Activated gamma-delta T cell treated with Interleukin-2 at 50 U/mL for 16 hours (primary cell): Measurements from ENCODE around the gene HTRA2.
"Not testable (repeated sequence)": the region's sequence is repeated elsewhere in the genome, so short reads cannot be mapped to it uniquely, and the experiment has no call there.

Experiments
- DNase-seq: peaks from one replicate; pipeline ENCODE4 v3.0.0-alpha.2; 2020

Gene HTRA2

DNA sequence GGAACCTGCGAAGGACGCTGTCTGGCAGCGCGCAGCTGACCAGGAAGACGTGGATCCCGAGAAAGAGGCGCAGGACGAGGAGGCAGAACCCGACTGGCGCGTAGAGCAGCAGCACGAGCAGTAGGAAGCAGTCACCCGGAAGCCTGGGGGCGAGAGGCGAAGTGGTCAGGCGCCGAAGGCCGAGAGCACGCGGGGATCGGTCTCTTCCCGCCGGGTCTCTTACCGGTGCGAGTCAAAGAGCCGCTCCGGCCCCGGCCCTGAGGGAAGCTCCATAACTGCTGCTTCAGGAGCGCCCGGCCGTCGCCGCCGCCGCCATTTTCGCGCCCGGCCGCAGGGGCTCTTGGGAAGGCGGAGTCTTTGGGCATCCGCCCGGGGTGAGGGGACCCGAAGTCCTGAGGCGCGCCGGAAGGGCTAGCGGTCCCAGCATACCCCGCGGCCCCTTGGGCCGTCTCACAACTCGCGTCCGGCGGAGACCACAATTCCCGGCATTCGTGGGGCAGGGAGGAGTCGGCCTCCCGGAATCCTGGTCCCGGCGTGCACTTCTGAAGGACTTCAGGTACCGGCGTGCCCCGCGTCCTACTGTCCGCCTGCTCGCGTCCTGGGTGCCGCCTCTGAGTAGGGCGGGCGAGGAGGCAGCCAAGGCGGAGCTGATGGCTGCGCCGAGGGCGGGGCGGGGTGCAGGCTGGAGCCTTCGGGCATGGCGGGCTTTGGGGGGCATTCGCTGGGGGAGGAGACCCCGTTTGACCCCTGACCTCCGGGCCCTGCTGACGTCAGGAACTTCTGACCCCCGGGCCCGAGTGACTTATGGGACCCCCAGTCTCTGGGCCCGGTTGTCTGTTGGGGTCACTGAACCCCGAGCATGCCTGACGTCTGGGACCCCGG, at the start of gene HTRA2, which contains the start of gene AUP1:
HTRA2 (plus strand) TSS at position 577 of the 882 bp plus-strand sequence; CDS start at position 651, 74 bp downstream.
AUP1 (minus strand) TSS at position 350 of the 882 bp plus-strand sequence; CDS start at position 273, 77 bp downstream.
- DNase-seq, result peak; percentile 81

DNA sequence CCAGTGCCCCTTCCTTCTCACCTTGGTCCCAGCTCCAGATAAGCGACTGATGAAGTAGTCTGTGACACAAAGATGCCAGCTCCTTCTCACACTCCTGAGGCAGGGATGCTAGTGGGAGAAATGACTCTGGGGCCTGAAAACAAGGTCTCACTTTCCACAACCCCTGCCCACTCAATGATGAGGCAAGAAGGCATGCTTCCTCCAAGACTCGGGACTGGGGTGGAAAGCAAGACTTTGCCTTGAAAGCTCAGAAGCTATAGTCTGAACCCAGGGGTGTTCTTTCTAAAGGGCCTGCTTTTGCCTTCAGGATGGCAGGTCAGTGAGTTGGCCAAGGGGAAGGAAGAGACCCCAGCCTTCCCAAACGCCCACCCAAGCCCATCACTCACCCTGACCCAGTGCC, 48.3 kb upstream of the HTRA2 start:
- DNase-seq, result no peak

DNA sequence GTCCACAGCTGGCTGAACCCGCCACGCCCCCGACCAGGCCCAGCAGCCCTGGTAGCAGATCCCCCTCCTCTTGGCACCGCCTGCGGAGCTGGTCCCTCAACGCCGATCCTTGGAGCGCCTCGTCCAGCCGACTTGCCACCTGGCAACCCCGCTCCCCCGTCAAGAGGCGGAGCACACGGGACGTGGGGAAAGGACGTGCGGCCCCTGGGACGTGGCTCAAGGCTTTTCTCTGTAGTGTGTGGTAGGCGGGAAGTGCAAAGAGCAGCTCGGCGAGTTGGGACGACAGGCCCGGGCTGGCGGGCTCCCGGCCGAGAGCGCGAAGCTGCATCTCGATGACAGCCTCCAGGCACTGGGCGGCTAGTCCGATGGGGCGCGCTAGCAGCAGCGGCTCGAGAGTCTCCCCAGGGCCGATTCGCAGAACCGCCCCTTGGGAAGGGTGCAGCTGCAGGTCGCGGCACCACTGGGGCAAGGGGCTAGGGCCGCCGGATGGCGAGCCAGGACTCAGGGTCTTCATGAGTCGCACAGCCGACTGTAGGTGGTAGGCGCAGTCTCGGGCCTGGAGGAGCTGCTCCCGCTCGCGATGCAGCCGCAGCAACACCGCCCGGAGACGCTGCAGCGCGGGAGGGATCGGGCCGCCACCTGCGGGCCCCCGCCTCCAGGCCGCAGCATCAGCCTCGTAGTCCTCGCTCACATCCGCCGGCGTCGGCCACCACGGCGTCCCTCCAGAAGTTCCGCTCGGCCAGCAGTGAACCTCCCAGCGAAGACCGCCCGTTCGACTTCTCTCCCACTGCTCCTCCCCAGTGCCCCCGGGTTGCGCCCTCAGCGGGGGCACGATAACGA, 47.6 kb upstream of the HTRA2 start:
- DNase-seq, result peak; percentile 48

DNA sequence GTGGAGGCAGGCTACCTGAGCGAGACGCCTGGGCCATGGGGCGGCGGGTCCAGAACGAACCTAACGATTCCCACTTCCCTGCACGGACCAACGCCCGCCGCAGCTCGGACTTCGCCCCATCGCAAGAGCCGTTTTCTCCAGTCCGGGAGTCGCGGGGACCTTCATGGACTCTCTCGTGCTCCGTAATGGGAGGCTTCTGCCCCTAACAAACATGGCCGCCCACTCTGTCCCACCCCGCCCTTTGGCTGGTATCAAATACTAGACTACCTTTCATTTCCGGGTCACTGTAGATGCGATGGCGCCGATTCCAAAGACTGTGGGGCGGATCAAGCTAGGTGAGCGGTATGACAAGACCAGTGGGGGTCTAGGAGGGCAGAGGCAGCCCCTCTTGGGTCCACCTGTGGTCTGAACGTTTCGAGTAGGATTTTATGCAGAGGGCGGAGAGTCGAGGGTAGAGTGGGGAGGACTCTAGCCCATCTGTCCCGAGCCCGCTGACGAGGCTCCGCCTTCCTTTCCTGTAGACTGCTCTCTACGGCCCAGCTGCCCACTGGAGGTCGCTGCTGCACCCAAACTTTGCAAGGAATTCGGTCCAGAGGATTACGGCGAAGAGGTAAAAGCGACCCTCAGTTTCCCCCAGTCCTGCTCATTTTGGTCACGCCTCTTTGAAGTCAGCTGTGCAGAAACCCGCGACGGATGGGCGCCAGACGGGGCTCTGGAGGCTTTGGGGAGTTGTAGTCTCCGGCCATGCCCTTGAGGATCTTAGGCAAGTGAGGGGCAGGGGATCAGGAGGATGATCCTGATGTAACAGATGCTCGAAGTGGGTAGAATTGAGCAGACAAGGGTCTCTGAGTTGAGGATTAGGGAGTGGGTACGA, 46.7 kb upstream of the HTRA2 start, which contains the start of the genes CCDC142 and TTC31:
CCDC142 (minus strand) TSS at position 198 of the 874 bp plus-strand sequence; CDS start at position 37, 161 bp downstream.
TTC31 (plus strand) TSS at position 281 of the 874 bp plus-strand sequence; CDS start at position 296, 15 bp downstream.
- peak; percentile 93 for DNase-seq

DNA sequence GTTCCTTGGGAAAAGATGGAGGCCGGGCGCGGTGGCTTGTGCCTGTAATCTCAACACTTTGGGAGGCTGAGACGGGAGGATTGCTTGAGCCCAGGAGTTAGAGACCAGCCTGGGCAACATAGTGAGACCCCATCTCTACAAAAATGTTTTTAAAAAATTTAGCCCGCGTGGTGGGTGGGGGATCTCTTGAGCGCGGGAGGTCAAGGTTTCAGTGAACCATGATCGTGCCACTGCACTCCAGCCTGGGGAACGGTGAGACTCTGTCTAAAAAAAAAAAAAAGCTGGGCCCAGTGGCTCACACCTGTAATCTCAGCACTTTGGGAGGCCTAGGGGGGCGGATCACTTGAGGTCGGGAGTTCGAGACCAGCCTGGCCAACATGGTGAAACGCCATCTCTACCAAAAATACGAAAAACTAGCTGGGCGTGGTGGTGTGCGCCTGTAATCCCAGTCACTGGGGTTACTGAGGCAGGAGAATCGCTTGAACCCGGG, 46.0 kb upstream of the HTRA2 start:
- DNase-seq, result not testable (repeated sequence)

DNA sequence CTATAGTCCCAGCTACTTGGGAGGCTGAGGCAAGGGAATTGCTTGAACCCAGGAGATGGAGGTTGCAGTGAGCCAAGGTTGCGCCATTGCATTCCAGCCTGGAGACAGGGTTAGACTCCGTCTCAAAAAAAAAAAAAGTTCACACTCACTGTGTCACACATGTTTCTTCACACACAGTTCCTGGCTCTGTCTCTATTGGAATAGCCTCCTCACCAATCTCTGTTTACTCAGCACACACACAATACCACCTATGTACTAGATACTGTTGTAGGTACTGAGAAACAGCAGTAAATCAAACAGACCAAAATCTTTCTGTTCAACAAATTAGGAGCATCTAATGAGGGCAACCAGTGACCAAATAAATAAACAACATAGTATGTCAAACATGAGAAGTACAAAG, 43.6 kb upstream of the HTRA2 start:
- DNase-seq, result no peak

DNA sequence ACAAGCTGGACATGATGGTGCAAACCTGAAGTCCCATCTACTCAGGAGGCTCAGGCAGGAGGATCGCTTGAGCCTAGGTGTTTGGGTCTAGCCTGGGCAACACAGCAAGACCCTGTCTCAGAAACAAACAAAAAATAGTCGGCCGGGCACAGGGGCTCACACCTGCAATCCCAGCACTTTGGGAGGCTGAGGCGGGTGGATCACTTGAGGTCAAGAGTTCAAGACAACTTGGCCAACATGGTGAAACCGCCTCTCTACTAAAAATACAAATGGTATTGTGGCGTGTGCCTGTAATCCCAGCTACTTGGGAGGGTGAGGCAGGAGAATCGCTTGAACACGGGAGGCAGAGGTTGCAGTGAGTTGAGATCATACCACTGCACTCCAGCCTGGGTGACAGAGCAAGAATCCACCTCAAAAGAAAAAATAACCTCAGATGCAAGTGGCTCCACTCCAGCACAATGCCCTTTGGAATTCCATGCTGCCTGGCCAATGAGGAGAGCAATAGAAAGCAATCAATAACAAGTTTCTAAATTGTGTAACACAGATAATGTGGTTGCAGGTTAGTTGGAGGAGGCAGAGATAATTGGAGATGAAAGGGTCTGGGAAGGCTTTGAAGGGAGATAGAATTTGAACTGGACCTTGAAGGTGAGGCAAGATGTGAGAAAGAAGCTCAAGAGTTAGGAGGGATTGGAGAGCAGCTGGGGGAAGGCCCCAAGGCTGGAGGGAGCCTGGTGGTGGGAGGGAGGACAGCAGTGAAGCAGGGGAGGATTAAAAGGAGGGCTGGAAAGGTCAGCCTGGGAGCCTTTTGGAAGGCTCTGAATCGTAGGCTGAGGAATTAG, 40.9 kb upstream of the HTRA2 start:
- DNase-seq, result no peak

DNA sequence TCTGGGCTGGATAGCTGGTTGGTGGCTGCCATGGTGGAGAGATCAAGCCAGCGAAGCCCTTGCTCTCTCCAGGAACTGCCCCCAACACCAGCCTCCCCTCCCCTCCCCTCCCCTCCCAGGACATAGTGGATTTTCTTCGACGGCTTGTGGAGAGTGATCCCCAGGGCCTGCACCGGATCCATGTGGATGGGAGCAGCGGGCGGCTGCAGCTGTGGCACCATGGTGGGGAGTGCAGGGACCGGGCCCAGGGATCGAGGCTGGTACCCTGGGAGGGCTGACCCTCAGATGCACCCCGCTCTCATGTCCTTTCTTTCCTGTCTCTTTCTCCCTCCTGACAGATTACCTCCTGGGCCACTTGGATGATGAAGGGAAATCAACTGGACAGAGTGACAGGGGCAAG, 39.8 kb upstream of the HTRA2 start:
- no peak for DNase-seq

DNA sequence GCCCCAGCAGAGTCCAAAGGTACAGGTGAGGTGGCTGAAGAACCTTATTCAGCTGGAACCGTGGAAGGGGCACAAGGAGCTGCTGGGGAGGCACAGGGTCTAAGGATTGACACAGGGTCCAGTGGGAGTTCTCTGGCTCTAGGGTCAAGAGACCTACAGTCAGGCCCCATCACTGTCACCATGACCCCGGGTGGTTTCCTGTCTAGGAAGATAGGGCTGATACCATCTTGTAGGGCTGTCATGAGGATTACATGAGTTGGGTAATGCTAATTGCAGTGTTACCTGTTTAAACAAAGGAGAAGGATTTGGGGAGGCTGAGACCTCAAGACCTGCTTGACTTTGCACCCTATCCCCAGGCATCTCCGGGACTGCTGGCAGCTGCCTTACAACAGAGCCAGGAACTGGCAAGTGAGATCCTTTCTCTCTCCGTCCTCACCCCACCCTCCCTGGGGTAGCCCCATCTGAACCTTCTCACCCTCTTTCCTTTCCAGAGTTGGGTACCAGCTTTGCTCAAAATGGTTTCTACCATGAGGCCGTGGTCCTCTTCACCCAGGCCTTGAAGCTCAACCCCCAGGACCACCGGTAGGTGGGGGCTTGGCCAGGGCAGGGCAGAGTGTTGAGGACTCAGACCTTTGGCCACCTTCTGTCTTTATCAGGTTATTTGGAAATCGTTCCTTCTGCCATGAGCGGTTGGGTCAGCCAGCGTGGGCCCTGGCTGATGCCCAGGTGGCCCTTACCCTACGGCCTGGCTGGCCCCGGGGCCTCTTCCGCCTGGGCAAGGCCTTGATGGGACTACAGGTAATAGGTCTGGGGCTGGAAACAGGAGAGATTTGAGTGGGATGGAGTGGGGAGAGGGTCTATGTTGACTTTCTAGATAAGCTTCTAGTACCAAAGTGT, 37.8 kb upstream of the HTRA2 start:
- DNase-seq, result no peak

DNA sequence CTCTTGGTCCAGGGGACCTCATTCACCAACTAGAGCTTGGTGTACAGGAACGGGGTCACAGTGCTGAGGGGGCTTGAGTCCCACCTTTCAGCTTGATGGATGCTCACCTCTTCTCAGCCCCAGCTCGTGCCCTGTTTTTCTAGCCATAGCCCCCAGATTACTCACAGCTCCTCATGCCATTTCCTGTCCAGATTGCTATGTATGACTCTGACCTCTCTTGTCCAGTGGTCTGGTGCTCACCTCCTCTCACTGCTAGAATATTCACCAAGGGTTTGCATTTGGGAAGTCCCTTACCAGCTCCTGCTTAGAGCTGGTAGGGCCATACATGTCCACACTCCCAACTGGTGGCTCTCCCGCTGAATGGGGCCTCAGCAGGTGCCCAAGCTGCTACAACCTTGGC, 36.2 kb upstream of the HTRA2 start:
- no peak for DNase-seq

DNA sequence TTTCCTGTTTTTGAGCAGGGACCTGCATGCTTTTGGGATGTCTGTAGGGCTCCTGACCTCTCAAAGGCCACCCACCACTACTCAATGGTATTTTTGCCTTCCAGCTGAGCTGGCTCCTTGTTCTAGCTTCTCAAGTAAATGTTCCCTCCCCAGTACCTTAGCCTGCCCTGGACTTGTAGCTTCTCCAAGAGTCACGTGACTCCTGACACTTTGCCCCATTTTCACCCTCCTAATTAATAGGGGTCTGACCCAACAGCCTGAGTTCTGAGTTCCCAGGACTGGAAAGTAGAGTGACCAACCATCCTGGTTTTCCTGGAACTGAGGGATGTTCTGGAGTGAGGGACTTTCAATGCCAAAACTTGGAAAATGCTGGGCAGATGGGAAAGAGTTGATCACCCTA, 34.3 kb upstream of the HTRA2 start:
- no peak for DNase-seq

DNA sequence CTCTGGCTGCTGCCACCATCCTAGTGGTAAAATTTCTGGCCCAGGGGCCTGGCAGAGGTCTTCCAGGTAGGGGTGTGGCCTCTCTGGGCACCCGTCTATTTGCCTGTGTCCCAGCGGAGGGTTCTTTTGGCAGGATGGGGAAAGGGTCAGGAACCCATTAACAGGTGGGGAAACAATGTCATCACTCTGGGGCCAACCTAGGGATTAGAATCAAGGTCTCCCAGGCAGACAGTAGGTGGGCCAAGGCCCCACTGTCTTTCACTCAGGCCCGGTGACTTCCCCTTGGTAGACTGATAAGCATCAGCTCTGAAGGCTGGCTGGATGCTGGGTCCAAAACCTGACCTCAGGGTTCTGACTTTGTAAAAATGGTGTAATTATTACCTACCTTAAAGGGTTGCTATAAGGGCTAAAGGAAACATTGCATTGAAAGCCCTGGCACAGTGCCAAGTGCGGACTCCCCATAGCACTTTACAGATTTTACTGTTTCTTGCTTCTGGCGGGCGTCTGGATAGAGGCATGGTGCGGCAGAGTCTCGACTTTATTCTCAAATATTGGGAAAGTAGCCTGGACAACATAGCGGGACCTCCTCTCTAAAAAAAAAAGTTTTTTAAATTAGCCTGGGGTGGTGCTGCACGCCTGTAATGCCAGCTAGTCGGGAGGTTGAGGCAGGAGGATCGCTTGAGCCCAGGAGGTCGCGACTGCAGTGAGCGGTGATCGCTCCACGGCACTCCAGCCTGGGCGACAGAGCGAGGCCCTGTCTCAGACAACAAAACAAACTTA, 32.5 kb upstream of the HTRA2 start:
- no peak for DNase-seq

DNA sequence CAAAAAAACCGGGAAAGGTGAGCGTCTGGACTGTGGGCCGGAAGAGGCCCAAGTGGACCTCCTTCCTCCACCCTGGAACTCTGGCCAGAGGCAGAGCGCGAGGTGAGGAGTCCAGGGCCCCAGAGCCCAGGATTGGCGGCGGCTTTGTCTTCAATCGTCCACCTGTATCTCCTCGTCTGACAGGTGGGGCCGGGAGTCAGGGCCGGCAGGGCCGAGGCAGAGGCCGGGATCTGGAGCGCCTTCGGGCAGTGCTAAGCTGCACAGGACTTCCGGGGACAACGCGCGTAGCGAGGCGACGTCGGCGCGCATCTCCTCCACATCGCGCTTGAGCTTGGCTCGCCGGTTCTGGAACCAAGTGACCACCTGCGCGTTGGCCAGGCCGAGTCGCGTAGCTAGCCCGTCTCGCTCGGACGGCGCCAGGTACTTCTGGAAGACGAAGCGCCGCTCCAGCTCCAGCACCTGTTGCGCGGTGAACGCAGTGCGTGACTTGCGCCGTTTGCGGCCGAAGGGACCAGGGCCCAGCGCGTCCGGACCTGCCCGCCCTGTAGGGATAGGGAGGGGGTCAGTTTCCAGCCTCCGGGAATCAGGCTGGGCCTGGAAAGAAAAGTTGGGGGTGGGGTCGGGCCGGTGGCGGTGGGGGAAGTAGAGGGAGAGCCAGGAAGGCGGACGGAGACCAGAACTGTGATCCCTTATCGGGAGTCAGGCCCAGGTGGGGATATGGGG, 31.8 kb upstream of the HTRA2 start:
- no peak for DNase-seq

DNA sequence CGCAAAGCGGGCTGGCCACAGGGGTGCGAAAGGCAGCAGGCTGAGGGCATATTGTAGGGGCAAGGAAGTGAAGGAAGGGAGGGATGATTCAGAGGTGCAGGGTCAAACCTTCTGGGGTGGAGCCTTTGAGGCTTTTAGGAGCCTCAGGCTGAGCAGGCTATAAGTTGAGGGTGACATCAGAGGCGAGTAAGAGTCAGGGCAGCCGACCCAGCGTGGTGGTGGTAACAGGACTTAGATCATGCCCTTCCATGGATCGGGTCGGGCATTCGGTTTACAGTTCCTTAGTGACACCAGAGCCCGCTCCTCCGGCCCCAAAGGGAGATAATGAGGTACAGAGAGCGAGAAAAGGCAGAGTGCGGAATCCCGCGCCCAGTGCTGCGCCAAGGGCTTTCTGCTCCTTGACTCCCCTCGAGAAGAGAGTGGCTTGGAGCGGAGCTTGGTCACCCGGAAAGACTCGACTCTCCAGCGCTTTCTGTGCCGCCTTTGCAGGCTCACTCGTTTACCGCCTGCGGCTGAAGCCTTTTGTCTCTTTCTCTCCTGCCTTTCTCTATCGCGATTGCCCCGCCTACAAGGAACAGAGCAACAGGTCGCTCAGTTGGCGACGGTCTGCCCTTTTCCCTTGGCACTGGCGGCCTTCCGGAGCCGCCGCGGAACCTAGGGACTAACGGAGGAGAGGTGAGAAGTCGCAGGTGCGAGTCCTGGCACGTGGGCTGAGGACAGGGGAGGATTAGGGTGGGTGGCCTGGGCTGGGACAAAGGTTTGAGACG, 31.1 kb upstream of the HTRA2 start:
- DNase-seq, result no peak

DNA sequence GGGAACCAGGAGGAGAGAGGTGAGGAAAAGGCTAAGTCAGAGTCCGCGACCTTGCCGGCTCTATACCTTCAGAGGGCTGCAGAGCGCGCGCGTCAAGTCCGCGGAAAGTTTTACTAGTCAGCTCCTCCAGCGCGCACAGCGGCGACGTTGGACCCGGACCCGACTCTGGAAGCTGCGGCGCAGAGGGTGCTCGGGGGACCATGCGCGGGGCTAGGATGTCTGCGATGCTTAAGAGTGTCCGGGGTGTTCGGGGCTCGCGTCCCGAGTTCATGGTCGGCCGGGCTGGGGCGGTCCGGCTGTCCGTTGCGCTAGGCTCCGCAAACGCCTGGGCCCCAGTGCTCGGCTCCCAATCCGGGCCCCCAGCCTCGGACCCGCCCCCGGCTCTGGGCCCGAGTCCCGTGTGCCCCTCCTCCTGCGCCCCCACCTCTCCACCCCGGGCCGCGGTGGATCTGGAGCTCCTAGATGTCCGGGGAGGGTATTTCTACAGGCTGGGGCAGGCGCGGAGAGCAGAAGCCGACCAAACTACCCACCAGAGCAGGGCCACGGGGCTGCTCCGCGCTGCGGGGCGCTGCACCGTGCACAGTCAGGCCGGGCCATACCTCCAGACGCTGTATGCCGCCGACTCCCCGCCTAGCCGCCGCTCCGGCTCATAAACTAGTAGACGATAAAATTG, 30.3 kb upstream of the HTRA2 start, which contains the start of gene LBX2:
LBX2 (minus strand) TSS at position 337 of the 673 bp plus-strand sequence; CDS start at position 271, 66 bp downstream.
- no peak for DNase-seq

DNA sequence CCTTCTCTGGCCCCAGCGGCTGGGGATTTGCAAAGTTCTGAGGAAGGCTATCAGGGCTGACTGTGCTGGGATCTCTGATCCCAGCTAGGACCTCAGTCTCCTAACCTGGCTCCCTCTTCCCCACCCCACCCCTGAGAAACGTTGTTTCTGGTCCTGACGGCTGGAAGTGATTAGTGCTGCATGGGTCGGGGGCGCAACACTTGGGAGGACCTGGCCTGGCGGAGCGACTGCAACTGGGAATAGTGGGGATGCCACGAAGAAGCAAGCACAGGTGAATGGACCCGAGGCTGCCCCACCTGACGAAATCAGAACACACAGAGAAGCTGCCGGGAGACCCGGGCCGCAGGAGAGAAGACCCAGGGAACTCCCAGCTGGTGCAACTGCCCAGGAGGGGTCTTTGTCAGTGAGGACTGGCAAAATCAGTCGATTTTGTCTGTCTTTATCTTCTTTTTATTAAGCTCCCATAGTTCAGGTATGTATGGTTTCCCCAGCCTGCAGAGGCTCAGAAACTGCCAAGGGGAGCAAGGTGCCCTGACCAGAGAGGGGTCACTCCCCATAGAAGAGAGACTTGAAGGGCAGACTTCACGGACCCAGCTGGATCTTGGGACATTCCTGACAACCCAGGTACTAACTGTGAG, 29.7 kb upstream of the HTRA2 start:
- no peak for DNase-seq

DNA sequence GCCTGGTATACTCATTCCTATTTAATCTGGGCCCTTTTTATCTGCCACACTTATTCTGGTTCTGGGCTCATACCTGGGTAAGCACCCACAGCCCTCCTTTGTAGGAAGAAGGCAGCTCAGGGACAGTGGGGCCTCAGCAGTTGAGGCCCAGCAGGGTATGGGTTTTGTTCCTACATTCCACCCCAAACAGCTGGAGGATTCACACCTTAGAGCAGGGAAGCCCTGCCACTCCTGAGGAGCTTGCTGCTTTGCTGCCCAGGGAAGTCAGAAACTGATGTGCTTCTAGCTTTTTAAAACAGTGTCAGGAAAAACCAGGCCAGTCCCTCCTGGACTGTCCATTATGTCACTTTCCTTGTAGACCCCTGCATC, 29.2 kb upstream of the HTRA2 start:
- DNase-seq, result no peak
